ENCODE data around the gene CDH23.

CDH23 gene

DNA sequence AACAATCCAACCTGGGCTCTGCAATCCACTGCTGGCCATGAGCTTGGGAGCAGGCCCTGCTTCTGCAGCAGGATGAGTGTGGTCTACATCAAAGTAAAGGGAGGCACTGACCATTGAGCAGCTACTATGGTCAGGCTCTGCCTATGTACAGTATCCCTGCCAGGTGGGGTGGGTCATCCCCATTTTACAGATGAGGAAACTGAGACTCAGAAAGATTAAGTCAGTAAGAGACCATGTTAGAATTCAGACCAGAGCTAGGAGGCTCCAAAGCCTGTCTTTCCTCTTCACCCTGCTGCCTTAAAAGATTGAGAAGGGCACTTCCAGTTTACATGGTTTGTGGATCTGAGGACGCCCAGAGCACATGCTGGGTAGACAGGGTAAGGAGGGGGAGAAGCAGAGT, 27.1 kb upstream of the CDH23 start:
- DNase-seq (ENCODE audit: low read depth in 1 of 2, low spot score in 1 of 2) = no peak

DNA sequence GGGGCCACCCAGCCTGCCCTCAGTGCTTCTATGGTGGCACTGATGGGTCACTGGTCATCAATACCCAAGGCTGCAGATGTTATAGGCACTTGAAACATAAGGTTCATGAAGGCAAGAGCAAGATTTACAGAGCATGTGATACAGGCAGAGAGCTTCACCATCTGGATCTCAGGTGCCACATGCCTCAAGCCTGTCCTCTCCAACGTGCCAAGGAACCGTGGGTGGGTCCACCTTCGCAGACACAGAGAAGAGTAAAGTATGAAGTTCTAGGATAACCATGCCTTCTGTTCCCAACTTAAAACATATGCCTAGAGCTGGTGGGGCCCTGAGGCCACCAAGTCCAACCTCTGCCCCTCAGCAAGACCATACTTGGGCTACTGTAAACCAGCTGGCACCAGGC, 26.7 kb upstream of the CDH23 start:
- no peak for DNase-seq (ENCODE audit: low read depth in 1 of 2, low spot score in 1 of 2)

DNA sequence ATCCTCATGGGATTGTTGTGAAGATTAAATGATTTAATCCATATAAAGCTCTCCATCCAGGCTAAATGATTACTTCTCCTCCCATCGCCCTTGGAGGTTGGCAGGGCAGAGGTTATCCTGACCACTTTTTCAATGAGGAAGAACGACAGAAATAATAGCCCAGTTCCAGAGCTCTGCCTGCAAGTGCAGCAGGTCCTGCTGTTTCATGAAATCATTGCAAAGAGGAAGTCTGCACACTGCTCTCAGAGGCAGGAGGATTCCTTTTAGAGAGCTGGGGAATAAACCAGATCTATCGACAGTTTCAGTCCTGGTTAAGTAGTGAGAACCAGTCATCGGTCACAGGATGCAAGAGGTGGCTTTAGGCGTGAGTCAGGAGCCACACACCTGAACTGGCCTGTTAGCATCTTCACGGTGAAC, 25.0 kb upstream of the CDH23 start:
- DNase-seq (ENCODE audit: low read depth in 1 of 2, low spot score in 1 of 2) = no peak

DNA sequence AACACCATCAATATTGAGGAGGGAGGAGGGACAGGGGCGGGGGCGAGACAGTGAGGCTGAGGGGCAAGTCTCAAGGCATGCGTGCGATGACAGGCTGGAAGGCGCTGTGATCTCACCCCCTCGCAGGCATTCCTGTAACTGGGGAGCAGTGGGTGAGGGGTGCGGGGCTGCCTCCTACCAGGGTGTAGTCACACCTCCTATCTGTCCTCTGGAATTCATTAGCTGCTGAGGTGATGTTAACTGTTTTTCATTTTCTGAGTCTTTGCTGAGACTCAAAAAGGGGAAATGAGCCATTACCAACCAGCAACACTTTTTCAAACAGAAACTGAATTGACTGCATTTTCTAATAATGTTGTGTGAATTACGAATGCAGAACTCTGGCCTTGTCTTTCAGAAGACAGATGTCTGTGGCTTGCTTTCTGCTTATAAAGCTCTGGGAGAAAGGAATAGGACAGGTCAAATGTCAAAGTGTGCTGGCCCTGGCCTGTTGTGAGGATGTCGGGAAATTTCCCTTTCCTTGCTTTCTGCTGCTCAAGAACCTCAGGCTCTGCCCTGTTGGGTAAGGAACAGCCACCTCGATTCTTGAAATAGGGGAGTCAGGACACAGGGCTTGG, 23.7 kb upstream of the CDH23 start:
- no peak for DNase-seq (ENCODE audit: low read depth in 1 of 2, low spot score in 1 of 2)

DNA sequence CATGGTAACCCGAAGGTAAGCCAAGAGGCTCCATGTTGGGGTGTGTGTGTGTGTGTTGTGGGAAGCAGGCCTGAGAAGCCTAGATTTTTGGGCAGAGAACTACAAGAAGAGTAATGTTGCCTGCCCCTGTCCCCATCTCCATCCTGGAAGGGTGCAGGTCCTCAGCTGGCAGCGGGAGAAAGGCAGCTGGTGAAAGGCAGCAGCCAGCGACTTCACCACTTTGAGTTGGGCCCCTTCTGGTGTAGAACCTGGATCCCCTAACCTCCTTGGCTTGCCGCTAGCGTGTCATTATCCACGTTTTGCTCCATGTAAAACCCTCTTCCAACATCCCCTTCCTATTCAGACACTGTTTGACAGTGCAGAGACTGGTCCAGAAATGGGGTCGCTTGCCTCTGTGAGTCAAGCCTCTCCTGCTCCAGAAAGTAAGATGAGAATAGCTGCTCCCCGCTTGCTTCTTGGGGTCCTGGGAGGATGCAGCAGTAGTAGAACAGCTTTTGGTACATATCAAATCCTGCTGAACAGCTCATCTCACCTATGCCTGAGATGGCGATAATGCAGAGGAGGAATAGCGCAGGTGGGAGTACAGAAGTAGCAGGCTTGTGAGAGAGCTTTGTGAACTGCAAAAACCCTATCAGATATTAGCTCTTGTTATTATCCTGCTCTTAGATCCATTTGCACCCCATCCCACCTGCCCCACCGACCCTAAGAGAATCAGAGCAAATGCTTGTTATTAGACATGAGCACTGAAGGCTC, 22.1 kb upstream of the CDH23 start:
- DNase-seq (ENCODE audit: low read depth in 1 of 2, low spot score in 1 of 2) = no peak

DNA sequence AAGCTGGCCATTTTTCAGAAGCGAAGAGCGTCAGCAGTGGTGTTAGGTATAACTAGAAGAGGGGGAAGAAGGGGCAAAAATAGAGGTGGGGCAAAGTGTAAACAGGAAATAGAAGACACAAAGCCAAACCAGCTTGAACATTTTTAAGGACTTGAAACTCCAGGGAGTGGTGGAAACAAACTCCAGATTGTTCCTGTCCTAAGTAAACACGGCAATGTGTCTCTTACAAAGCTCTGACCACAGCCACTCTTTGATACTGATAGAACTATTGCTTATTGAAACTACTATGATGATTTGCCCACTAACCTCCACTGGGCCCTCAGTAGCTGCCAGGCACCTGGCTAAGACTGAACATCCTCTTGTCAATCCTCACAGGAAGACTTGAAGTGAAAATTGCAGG, 20.8 kb upstream of the CDH23 start:
- DNase-seq (ENCODE audit: low read depth in 1 of 2, low spot score in 1 of 2) = no peak

DNA sequence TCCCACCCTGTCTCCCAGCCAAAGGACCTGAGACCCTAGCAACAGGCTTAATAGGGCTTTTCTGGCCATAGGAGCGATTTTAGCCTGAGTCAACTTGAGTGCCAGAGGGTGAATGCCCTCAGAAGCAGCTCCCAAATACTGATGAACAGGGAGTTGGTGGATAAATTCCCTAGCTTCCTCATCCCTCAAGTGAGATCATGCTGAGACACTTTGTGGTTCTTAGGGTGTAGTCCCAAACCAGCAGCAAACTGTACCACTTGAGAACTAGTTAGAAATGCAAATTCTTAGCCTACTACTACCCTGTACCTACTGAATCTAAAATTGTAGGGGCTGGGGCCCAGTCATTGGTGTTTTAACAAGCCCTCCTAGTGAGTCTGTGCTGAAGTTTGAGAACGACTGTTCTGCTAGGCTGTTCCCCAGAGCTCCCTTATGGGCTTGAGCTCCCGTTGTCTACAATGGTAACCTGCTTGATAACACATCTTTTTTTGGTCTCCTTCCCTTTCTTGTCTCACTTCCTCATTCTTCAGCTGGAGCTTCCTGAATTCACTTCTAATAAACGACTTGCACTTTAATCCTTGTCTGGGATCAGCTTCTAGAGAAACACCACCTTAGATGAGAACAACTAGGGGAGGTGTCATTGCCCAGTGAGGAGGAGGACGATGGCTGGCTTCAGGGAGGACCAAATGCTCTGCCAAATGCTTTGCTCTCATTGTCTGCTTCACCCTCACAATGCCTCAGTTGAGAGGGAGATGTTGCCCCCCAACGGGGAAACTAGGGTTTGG, 18.2 kb upstream of the CDH23 start:
- DNase-seq (ENCODE audit: low read depth in 1 of 2, low spot score in 1 of 2) = no peak

DNA sequence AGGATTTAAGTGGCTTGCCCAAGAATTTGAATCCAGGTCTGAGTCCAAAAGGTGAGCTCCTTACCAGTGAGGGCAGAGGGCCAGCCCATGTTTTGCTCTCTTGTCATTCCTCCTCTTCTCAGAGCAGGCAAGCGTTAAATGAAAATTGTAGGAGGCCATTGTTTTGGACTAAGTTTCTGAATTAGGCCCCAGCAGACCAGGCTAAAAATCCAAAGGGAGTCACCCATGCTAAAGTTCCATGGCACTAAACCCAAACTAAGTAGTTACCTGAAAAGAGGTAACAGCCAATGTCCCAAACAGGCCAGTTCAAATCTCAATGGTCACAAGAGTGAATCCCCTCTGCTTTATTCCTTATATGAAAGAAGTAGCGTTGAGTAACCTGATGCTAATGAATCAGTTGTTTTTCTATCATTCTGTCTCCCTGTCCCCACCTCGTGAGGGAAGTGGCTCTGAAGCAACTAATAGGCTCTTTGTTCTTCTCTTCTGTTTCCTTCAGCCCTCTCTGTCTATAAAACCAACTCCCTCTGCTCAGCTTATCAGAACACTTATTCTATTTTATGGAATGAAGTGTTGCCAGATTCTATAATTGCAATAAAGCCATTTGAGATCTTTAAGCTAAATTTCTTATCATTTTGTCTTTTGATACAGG, 17.5 kb upstream of the CDH23 start:
- DNase-seq (ENCODE audit: low read depth in 1 of 2, low spot score in 1 of 2) = no peak

DNA sequence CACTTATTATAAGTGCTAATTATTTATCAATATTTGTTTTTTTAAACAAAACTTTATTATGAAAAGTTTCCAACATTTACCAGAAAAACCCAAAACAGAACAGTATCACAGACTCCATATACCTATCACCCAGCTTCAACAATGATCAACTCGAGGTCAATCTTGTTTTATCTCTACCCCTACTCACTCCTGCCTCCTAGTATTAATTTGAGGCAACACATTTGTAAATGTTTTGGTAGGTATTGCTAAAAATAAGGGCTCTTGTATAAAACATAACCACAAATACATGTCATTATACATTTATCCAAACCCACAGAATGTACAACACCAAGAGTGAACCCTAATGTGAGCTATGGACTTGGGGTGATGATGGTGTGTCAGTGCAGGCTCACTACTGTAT, 15.9 kb upstream of the CDH23 start:
- no peak for DNase-seq (ENCODE audit: low read depth in 1 of 2, low spot score in 1 of 2)

DNA sequence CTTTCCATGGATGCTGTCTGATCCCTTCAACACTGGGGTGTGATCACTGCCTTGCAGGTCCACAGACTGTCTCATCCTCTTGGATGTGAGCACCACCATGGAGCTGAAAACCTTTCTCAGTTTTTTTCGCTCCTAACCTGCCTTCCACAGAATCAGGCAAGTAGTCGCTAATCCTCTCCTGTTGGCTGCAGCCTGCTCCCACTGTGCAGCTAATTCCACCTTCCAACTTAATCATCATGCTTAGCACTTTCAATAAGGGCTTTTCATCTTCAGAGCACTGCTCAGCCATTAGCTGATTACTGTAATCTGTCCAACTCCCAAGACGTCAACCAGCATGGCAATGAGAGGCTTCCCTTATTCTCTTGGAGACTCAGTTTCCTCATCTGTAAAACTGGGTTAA, 15.1 kb upstream of the CDH23 start:
- DNase-seq (ENCODE audit: low read depth in 1 of 2, low spot score in 1 of 2) = no peak

DNA sequence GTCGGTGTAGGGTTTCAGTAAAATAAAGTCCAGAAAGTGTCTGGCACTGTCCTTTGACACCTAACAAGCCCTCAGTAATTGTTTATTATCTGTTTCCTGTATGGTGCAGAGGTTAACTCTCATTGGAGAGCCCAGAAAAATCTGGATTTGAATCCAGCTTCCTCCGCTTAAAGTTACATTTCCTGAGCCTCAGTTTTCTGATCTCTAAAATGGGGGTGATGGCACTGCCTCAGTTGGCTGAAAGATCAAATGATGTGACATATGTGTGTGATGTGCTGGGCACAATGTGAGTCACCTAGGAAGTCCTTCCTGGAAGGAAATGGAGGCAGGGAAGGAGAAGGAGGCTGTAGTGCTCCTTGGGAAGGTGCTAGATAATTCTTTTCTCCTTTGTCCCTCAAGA, 14.7 kb upstream of the CDH23 start:
- no peak for DNase-seq (ENCODE audit: low read depth in 1 of 2, low spot score in 1 of 2)

DNA sequence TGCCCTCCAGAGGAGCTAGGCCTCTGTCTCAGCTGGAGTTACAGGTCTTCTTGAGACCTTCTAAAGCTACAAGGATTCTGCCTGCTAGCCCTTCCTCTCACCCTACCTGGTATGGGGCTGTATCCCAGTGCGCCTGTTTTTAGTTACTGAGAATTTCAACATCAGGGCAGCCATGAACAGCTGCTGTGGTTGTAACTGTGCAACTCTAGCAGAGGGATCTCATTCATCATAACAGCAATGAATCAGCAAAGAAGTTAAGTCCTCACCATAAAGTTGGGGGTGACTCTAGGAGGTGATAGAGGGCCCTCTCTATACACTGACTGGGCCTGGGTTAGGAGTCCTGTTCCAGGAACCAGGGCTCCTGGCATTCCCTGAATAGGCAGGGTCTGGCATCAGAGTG, 14.0 kb upstream of the CDH23 start:
- DNase-seq (ENCODE audit: low read depth in 1 of 2, low spot score in 1 of 2) = no peak

DNA sequence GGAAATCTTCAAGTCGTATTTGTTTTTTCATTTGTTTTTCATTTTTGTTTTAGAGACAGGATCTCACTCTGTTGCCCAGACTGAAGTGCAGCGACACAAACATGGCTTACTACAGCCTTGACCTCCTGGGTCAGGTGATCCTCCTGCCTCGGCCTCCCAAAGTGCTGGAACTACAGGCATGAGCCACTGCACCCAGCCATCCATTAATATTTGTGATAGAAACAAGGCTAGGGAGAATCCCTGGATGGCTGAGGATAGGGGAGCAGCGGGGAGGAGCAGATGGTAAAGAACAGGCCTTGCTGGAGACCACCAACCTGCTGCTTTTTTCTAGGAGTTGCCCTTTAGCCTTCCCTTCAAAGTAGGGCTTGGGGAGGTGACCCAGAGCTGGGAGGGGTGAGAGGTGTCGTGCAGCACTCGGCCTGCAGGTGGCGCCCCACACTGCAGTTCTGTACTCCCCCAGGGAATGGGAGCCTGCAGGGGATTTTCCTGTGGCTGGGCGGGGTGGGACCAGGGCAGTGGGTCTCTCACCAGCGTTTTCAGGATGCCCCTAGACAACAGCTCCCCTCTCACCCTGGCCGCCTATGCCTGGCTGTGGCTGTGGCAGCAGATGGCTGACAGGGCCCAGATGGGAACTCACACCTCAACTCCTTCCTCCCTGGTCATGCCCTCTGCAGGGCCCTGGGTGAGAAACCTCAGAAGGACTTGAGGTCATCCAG, 12.6 kb upstream of the CDH23 start:
- peak; percentile 55 to 61 for DNase-seq (ENCODE audit: low read depth in 1 of 2, low spot score in 1 of 2)

DNA sequence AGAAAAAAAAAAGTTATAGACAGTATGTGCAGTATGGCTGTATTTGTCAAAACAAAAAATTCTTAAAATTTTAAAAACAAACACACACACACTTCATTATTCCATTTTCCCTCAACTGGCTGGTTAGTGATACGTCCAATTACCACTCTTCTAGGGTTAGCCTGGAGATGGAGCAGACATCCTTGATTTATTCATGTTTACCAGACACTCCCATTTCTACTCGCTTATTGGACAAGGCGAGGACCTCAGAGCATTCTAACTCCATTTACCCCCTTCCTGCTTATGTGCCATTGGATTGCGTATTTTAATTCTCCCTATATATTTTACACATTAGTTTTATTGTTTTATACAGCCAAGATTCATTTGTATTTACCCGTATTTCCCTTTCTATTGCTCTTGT, 8.5 kb upstream of the CDH23 start:
- no peak for DNase-seq (ENCODE audit: low read depth in 1 of 2, low spot score in 1 of 2)

DNA sequence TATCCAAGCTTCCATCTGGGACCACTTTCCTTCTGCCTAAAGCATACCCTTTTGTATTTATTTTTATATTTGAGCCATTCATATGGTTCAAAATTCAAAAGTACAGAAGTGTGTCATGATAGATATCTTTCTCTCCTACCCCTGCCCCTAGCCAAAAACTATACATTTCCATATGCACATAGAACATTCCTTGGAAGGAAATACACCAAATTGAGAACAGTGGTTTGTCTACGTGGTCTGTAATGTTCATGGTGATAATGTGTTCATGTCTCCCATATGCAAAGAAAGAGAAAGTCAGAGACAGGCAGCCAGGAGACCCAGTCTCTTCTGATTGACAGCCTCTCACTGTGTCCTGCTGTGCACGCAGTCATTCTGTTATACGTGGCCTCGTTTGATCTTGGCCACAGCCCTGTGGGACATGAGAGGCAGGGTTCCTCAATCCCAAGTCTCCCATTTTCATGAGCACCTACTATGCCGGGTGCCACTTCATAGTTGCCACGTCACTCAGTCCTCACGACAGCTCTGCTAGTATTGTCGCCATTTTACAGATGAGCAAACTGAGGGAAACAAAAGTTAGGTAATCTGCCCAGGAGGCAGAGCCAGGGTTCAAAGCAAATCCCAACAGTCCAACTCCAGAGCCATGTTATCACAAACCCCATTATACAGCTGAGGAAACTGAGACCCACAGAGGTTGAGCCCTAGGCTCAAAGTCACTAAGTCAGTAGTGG, 8.0 kb upstream of the CDH23 start:
- no peak for DNase-seq (ENCODE audit: low read depth in 1 of 2, low spot score in 1 of 2)

DNA sequence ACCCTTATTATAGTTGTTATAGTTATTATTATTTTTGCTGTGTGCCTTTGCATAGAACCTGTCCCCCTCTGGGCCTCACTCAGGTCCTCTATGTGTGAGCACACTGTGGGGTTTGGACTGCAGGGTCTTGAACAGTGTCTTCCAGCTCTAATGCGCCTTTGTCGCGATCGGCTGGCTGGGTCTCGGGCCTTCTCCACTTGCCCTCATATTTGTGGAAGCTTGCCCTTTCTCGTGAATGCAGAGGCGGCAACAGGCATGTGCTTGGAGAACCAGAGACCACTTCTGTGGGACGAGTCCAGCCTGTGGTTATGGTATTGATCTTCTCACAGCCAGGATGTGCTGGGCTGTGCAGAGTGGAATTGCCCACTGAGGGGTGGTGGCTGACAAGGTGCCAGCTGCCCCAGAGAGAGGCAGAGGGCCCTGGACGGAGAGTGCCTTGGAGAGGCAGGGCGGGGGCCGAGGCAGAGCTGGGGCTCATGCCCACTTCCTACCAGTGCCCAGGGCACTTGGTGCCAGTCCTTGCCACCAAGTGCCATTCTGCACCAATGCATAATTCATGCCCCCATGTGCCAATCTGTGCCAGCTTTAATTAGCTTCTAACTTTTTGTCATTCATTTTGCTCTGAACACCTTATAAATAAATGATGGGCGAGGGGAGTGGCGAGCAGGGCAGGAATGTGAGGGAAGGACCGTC, 6.8 kb upstream of the CDH23 start:
- no peak for DNase-seq (ENCODE audit: low read depth in 1 of 2, low spot score in 1 of 2)

DNA sequence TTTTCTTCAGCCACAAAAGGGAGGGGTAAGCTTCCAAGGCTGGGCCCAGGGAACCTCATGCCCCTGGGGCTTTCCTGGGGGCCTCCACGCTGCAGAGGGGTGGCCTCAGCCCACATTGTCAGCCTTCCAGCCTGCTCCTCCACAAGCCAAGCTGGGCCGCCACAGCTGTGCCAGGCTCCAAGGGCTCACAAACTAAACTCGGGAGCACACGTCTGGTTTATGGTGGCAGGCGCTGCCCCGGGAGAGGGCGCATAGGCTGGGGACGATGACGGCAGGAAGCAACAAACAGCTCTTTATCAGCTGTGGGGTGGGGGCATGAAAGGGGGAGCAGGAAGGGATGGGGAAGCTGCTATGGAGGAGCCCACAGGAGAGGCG, 6.3 kb upstream of the CDH23 start:
- DNase-seq (ENCODE audit: low read depth in 1 of 2, low spot score in 1 of 2) = no peak

DNA sequence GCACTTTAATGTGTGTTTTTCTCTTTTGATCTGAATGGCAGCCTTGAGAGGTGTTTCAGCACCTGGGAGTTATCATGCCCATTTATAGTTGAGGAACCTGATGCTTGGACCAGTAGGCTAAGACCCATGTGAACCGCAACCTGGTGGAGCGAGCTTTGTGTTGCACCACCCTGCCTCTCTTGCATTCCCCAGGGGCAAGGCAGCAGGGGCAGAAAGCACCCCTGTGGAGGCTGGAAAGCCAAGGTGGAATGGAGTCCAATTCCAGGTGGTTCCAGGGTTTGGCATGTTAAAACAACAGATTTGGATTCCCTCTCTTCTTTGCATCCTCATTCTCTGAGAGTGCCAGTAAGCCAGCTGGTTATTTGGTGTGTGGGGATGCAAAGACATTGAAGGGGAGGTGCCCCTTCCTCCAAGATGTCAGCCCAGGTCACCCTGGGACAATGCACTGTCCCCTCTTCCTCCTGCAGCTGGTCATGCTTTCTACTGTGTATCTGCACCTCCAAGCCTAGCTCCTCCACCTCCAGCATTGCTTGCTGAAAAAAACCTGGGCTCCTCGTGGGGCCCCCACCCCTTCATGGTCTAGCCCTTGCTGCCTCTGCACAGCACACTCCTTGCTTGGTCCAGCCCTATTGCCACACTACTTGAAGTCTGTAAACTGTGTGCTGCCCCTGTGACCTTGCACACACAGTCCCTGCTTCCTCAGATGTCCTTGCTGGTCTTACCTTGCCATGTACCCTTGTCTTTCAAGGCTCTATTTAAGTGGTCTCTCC, 5.6 kb upstream of the CDH23 start:
- DNase-seq (ENCODE audit: low read depth in 1 of 2, low spot score in 1 of 2) = no peak

DNA sequence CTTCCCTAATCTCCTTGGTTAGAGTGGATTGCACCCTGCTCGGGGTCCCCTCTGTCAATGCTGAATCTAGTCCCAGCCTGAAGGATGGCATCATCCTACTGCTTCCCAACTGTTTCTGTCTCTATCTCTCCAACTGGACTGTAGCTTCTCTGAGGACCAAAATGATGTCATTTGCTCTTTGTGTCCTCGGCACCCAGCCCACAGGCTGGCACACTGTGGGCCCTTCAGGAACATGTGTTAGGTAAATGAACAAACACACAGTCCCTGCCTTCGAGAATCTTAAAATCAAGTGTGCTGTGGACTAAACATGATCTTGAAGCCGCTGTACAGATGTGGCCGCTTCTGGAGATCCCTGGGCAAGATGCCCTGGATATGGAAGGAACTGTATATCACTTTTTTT, 5.0 kb upstream of the CDH23 start:
- DNase-seq (ENCODE audit: low read depth in 1 of 2, low spot score in 1 of 2) = no peak
